HG02759 (cell line): ENCODE data around the gene NUDT1.
A peak's percentile ranks its signal among the peaks of the same experiment; 100 is the strongest.

ENCODE experiments used
- ATAC-seq: cut with Tn5 transposase; IDR thresholded peaks from one replicate; pipeline ENCODE4 v1.9.1; 2021; ENCODE audit warnings: mild to moderate bottlenecking, moderate library complexity; ENCODE audit not compliant: unreplicated experiment

The NUDT1 gene

DNA sequence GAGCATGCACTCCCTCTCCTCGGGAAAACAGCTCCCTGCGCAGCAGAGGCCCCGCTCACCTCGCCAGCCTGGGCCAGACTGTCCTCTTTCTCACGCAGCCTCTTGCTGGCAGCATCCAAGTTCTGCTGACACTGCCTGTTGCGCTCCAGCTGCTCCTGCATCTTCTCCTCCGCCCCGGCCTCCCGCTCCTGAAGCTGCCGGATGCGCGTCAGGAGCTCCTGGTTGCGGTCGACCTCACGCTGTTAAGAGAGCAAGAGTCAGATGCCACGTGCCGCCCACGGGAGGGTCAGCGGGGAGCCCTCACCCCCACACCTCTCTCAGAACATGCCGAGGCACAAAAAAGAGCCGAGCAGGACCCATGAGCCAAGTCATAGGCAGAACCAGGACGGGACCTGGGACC is 19.5 kb upstream of the NUDT1 start:
- no peak for ATAC-seq

DNA sequence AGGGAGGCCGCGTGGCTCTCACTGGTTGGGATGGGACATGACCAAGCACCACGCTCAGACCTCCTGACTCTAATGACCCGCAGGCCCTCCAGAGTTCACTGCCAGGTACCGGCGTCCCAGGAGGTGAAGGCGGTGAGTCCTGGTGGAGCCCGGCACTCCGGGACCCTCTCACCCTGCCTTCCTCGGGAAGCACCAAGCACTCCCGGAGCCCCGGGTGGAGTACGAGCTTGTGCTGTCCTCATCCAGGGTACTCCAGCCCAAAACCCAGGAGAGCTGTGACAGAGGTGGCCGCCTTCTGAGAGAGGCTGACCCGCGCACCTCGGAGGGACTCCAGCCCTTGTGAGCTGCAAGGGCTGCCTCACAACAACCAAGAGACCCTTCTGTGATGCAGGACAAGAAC is 18.7 kb upstream of the NUDT1 start:
- no peak for ATAC-seq

DNA sequence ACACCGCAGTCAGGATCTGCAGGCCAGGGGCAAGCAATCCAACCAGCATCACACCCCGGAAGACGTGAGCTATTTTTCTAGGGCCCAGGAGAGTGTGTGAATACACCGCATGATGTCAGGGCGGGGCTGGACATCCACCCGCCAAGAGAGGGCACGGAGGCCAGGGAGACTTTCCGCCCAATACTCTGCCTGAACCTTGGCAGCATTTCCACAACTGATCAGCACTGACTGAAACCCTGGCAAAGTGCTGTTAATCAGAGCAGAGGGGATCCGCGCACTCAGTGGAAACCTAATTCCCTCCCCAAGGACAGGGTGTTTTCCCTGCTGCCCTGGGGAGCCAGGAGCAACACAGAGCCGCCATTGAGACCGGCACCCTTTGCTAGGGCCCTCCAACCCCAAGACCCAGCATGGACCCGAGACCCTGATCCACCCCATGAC is 17.5 kb upstream of the NUDT1 start:
- ATAC-seq = no peak

DNA sequence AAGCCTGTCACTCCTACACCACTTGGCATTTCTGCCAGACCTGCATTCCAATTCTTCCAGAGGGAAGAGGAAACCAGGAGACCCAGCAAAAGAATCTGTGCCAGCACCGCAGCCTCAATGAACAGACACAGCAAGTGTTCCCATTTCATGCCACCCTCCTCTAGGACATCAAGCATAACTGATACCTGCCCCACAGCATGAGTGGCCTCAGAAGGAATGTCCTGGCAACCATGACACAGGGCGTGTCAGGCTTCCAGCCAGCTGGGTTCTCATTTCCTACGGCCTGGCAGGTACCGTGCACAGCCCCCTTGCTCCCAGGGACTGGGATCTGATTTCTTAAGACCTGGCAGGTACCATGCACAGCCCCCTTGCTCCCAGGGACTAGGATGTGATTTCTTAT is 17.1 kb upstream of the NUDT1 start:
- no peak for ATAC-seq

DNA sequence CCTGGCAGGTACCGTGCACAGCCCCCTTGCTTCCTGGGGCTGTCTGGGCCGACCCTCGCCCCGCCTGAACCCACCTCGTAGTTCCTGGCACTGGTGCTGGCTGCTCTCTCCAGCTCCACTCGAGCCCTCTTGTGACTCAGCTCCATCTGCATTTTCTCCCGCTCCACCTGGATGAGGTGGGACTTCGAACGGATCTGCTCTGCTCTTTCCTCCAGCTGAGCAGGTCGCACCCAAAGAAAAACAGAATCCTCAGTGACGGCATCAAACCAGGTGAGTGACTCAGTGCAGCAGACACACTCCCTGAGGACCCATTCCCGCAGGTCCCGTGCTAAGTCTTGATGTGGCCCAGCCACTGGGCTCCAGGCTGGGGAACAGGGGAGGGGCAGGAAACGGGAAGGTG is 16.7 kb upstream of the NUDT1 start:
- ATAC-seq = no peak

GRCh38 chr7:2225830-2226229 is 16.2 kb upstream of the NUDT1 start:
- ATAC-seq = no peak

GRCh38 chr7:2227699-2228098 is 14.3 kb upstream of the NUDT1 start:
- ATAC-seq = no peak

DNA sequence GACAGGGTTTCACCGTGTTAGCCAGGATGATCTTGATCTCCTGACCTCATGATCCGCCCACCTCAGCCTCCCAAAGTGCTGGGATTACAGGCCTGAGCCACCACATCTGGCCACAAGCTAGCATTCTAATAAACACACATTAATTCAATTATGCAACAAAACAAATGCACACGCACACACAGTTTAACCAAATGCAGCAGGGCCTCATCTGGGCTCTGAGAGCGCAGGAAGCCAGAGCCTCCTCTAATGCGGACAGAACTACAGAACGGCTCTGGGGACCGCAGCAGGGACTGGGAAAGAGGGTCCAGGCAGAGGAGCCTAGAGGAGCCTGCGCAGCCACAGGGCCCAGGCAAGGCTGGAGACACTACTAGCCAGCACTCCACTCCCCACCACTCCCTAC is 13.1 kb upstream of the NUDT1 start:
- no peak for ATAC-seq

GRCh38 chr7:2229467-2229866 is 12.6 kb upstream of the NUDT1 start:
- no peak for ATAC-seq

- ATAC-seq = no peak
Measured at GRCh38 chr7:2230226-2230625, 11.8 kb upstream of the NUDT1 start.

DNA sequence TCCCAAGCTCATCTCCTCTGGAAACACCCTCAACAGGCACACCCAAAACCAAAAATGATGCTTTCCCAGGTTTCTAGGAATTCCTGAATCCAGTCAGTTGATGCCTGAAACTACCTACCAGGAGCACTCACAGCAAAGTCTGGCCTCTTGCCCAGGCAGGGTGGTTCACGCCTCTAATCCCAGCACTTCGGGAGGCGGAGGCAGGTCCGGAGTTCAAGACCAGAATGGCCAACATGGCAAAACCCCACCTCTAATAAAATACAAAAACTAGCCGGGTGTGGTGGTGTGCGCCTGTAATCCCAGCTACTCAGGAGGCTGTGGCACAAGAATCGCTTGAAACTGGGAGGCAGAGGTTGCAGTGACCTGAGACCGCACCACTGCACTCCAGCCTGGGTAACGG is 11.1 kb upstream of the NUDT1 start:
- no peak for ATAC-seq

GRCh38 chr7:2231992-2232765 is 9.8 kb upstream of the NUDT1 start:
- peak; percentile 36 for ATAC-seq

GRCh38 chr7:2232766-2233520 is 9.1 kb upstream of the NUDT1 start, which contains the start of gene MAD1L1:
MAD1L1 (minus strand) TSS chr7:2232945; CDS start chr7:2230133, 2,812 bp downstream.
- peak; percentile 80 for ATAC-seq

- no peak for ATAC-seq
Measured at GRCh38 chr7:2233926-2234325, 8.1 kb upstream of the NUDT1 start.

GRCh38 chr7:2237109-2237602 is 4.9 kb upstream of the NUDT1 start:
- ATAC-seq = peak; percentile 52

DNA sequence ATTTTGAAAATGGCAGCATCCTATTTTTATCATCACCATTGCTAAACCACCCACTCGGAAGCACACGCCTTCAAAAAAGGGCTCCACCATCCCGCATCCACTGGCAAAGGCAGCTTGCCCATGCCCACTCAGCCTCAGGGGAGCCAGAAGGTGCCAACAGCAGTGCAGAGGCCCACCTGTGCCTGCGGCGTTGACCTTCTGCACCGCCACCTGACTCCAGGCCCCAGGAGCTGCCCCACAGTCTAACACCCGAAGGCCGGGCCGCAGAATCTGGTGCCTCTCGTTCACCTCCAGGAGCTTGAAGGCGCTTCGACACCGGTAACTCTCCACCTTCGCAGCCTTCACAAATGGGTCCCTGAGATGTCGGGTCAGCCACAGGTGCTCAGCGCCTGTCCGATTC is 2.8 kb upstream of the NUDT1 start:
- ATAC-seq = no peak

DNA sequence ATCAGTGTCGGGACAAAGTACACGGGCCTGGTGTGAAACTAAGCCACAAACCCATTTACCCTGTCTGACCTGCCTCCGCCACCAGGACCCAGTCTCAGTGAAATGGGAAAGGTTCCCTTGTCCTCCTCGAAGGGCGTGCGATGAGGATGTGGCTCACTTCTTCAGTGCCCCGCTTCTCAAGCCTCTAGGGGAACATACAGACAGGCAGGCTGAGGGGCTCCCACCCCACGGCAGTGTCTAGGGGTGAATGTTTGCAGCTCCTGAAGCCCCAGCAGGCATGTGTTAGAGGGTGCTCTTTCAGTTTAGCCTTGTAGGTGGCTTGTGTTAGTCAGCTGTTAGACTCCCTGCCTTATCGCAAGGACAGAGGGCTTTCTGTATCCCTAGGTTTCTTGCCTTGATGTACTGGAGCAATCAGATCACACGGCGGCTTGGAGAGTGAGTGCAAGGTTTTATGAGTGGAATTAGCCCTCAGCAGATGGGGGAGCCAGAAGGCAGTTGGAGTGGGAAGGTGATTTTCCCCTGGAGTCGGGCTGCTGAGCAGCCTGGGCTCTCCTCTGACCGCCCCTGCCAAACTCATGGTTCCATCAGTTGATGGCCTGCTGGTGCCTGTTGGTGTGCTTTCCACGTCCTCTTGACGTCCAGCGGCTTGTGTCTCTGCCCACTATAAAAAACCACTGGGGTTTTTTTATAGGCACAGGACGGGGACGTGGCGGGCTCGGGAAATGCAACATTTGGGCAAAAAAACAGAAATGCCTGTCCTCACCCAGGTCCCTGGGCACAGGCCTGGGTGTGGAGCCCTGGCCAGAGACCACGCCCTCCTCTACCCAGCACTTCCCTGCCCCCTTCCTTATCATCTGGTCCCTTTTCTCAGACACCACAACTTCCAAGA is 759 bp downstream of the NUDT1 start:
- ATAC-seq = peak; percentile 5

- no peak for ATAC-seq
Measured at GRCh38 chr7:2243458-2243857, 1.4 kb downstream of the NUDT1 start.

- no peak for ATAC-seq
Measured at GRCh38 chr7:2244404-2244995, 2.5 kb downstream of the NUDT1 start.

GRCh38 chr7:2245883-2246675 is 4.1 kb downstream of the NUDT1 start:
- no peak for ATAC-seq
